H9 (cell line): ENCODE results near the gene LHPP. TPM values are rescaled to one million over a fixed set of nuclear protein-coding genes. Genes with fewer than 3 reads are reported as not detected.

ENCODE experiments used
- DNase-seq: peaks from one replicate; pipeline ENCODE4 v3.0.0-alpha.2; 2017
- H2AFZ ChIP-seq: one replicate; pipeline ENCODE4 v1.6.1; 2013; ENCODE audit warnings: mild to moderate bottlenecking, low read length, control low read depth, moderate library complexity
- H2AK5ac ChIP-seq: 2 replicates; pipeline ENCODE4 v1.6.1; 2013; ENCODE audit warnings: low read length, control low read depth, mixed read lengths; ENCODE audit not compliant: insufficient read length
- H2BK120ac ChIP-seq: one replicate; pipeline ENCODE4 v1.6.1; 2013; ENCODE audit warnings: low read depth, mild to moderate bottlenecking, low read length, control low read depth, inconsistent platforms; ENCODE audit not compliant: poor library complexity, severe bottlenecking
- H2BK12ac ChIP-seq: 2 replicates; pipeline ENCODE4 v1.6.1; 2013; ENCODE audit warnings: low read length, control low read depth, mixed read lengths, low read depth; ENCODE audit not compliant: insufficient read length
- H2BK15ac ChIP-seq: 2 replicates; pipeline ENCODE4 v1.6.1; 2013; ENCODE audit warnings: low read depth, low read length, control low read depth
- H2BK20ac ChIP-seq: one replicate; pipeline ENCODE4 v1.6.1; 2013; ENCODE audit warnings: low read depth, mild to moderate bottlenecking, low read length, control low read depth, inconsistent platforms; ENCODE audit not compliant: poor library complexity, severe bottlenecking
- H2BK5ac ChIP-seq: 2 replicates; pipeline ENCODE4 v1.6.1; 2013; ENCODE audit warnings: low read length, control low read depth, mixed read lengths; ENCODE audit not compliant: insufficient read length
- H3K14ac ChIP-seq: 2 replicates; pipeline ENCODE4 v1.6.1; 2013; ENCODE audit warnings: low read length, control low read depth; ENCODE audit not compliant: insufficient read depth
- H3K18ac ChIP-seq: 2 replicates; pipeline ENCODE4 v1.6.1; 2013; ENCODE audit warnings: low read depth, mild to moderate bottlenecking, mixed read lengths, low read length, control low read depth; ENCODE audit not compliant: insufficient read length
- H3K23ac ChIP-seq: 2 replicates; pipeline ENCODE4 v1.6.1; 2013; ENCODE audit warnings: low read length, control low read depth, mixed read lengths, low read depth; ENCODE audit not compliant: insufficient read length
- H3K23me2 ChIP-seq: 2 replicates; pipeline ENCODE4 v1.6.1; 2013; ENCODE audit warnings: low read depth, mild to moderate bottlenecking, mixed read lengths, low read length, control low read depth; ENCODE audit not compliant: insufficient read length, poor library complexity, severe bottlenecking
- H3K27ac ChIP-seq: 2 replicates; pipeline ENCODE4 v1.5.1; 2013; ENCODE audit warnings: low read length, control low read depth, mixed read lengths, low read depth; ENCODE audit not compliant: insufficient read length
- H3K27me3 ChIP-seq: 2 replicates; pipeline ENCODE4 v1.6.1; 2013; ENCODE audit warnings: low read length, control low read depth, inconsistent platforms; ENCODE audit not compliant: insufficient read depth
- H3K4ac ChIP-seq: 2 replicates; pipeline ENCODE4 v1.6.1; 2013; ENCODE audit warnings: low read depth, mild to moderate bottlenecking, control low read depth, inconsistent platforms, low read length, moderate library complexity
- H3K4me1 ChIP-seq: 2 replicates; pipeline ENCODE4 v1.6.1; 2013; ENCODE audit warnings: low read length, control low read depth, inconsistent platforms; ENCODE audit not compliant: insufficient read depth
- H3K4me2 ChIP-seq: 2 replicates; pipeline ENCODE4 v1.6.1; 2013; ENCODE audit warnings: low read length, control low read depth, mixed read lengths; ENCODE audit not compliant: insufficient read length, insufficient read depth
- H3K56ac ChIP-seq: 2 replicates; pipeline ENCODE4 v1.6.1; 2013; ENCODE audit warnings: low read depth, mild to moderate bottlenecking, mixed read lengths, low read length, control low read depth; ENCODE audit not compliant: insufficient read length
- H3K79me1 ChIP-seq: 2 replicates; pipeline ENCODE4 v1.6.1; 2013; ENCODE audit warnings: low read depth, mild to moderate bottlenecking, moderate library complexity, low read length, control low read depth, inconsistent platforms; ENCODE audit not compliant: insufficient read depth, poor library complexity, severe bottlenecking
- H3K79me2 ChIP-seq: 2 replicates; pipeline ENCODE4 v1.6.1; 2013; ENCODE audit warnings: low read length, control low read depth, inconsistent platforms; ENCODE audit not compliant: insufficient read depth
- H3K9ac ChIP-seq: 2 replicates; pipeline ENCODE4 v1.6.1; 2013; ENCODE audit warnings: low read length, control low read depth, mixed read lengths; ENCODE audit not compliant: insufficient read length; ENCODE audit errors: extremely low read depth
- H3K9me3 ChIP-seq: one replicate; pipeline ENCODE4 v1.6.1; 2013; ENCODE audit warnings: low read depth, low read length, inconsistent platforms; ENCODE audit not compliant: control insufficient read depth
- H3T11ph ChIP-seq: one replicate; pipeline ENCODE4 v1.6.1; 2013; ENCODE audit warnings: mild to moderate bottlenecking, low read length, control low read depth, inconsistent platforms
- H4K20me1 ChIP-seq: one replicate; pipeline ENCODE4 v1.6.1; 2013; ENCODE audit not compliant: control insufficient read depth, insufficient read length, insufficient read depth
- H4K5ac ChIP-seq: 2 replicates; pipeline ENCODE4 v1.6.1; 2013; ENCODE audit warnings: low read depth, mild to moderate bottlenecking, mixed read lengths, low read length, control low read depth; ENCODE audit not compliant: insufficient read length
- H4K8ac ChIP-seq: replicated peaks from 2 replicates; pipeline ENCODE4 v1.6.1; 2013; ENCODE audit warnings: low read length, control low read depth, mixed read lengths, low read depth; ENCODE audit not compliant: insufficient read length
- H4K91ac ChIP-seq: 2 replicates; pipeline ENCODE4 v1.6.1; 2013; ENCODE audit warnings: low read depth, mild to moderate bottlenecking, moderate library complexity, mixed read lengths, low read length, control low read depth; ENCODE audit not compliant: insufficient read length
- H3K27ac Mint-ChIP-seq, 3 experiments: 2 replicates in 2 of 3; 3 replicates in 1 of 3; pipeline ENCODE4 v1.8.0; 2020 to 2021; ENCODE audit warnings: mixed read lengths in 3 of 3, mild to moderate bottlenecking in 1 of 3, moderate library complexity in 1 of 3
- H3K27me3 Mint-ChIP-seq: 2 replicates; pipeline ENCODE4 v1.8.0; 2021; ENCODE audit warnings: low read depth, mild to moderate bottlenecking, moderate library complexity, mixed read lengths
- H3K36me3 Mint-ChIP-seq, 3 experiments: 2 replicates in 2 of 3; 3 replicates in 1 of 3; pipeline ENCODE4 v1.8.0; 2020 to 2021; ENCODE audit warnings: low read depth in 3 of 3, mixed read lengths in 3 of 3; ENCODE audit not compliant: insufficient read depth in 1 of 3
- H3K4me1 Mint-ChIP-seq, 2 experiments: 2 replicates each; pipeline ENCODE4 v1.8.0; 2020; ENCODE audit warnings: mixed read lengths in 2 of 2
- H3K4me3 Mint-ChIP-seq, 2 experiments: 2 replicates in 1 of 2; 3 replicates in 1 of 2; pipeline ENCODE4 v1.8.0; 2020 to 2021; ENCODE audit warnings: mild to moderate bottlenecking in 2 of 2, mixed read lengths in 2 of 2, moderate library complexity in 1 of 2
- H3K9me3 Mint-ChIP-seq, 2 experiments: 2 replicates in 1 of 2; 3 replicates in 1 of 2; pipeline ENCODE4 v1.8.0; 2020; ENCODE audit warnings: mild to moderate bottlenecking in 2 of 2, mixed read lengths in 2 of 2, moderate library complexity in 1 of 2
- WGBS: extraction: QIAGEN DNeasy Blood & Tissue Kit; methylation state at CpG from one replicate; pipeline ENCODE4 v1.1.7; 2013; ENCODE audit warnings: missing lambda C conversion rate, low lambda C conversion rate, mixed read lengths; ENCODE audit not compliant: insufficient read length; ENCODE audit errors: extremely low coverage; 5-methylcytosine and 5-hydroxymethylcytosine counted together
- total RNA-seq: library from RNA; stranded (reverse); gene quantifications from 2 replicates; pipeline ENCODE4 v1.2.1, GENCODE V29; 2021
- TF ChIP-seq, protein P1 (sequence below): fragments of 200-600 bp; sonication (generic); conservative IDR thresholded peaks from 3 replicates; pipeline ENCODE4 v1.8.0; 2021; ENCODE audit warnings: antibody characterized with exemption, mild to moderate bottlenecking

LHPP gene
- total RNA-seq, 1 experiment from 2014 or later: 29.6 TPM

GRCh38 chr10:124604214-124605000, 142.8 kb downstream of the LHPP start:
- Histone ChIP-seq H2BK15ac (no peak overlapping the region), H2BK20ac (no peak overlapping the region), H3K9me3 (no peaks in the 10 kb centered on the region), H3K14ac (no peak overlapping the region; the same call in 1 of the 2 replicates), H3K27ac (no peak overlapping the region), H4K5ac (no peak overlapping the region), H2AFZ (no peak overlapping the region), H3K9ac (no peak overlapping the region), H3K4me2 (no peak overlapping the region), H3K18ac (no peak overlapping the region), H3K56ac (no peak overlapping the region), H3K79me2 (no peaks in the 10 kb centered on the region), H4K91ac (no peak overlapping the region), H3K23me2 (no peaks in the 10 kb centered on the region), H4K20me1 (peaks cover 3% of the 10 kb centered on the region), H4K8ac (no peak overlapping the region), H3T11ph (no peak overlapping the region), H3K4ac (no peak overlapping the region), H2BK5ac (no peak overlapping the region), H2AK5ac (no peak overlapping the region), H3K4me1 (no peaks in the 10 kb centered on the region), H2BK120ac (no peak overlapping the region), H3K27me3 (no peaks in the 10 kb centered on the region), H3K23ac (no peak overlapping the region), H3K79me1 (no peaks in the 10 kb centered on the region), H2BK12ac (no peak overlapping the region)
- DNase-seq: no peak
- TF ChIP-seq, protein P1, sequence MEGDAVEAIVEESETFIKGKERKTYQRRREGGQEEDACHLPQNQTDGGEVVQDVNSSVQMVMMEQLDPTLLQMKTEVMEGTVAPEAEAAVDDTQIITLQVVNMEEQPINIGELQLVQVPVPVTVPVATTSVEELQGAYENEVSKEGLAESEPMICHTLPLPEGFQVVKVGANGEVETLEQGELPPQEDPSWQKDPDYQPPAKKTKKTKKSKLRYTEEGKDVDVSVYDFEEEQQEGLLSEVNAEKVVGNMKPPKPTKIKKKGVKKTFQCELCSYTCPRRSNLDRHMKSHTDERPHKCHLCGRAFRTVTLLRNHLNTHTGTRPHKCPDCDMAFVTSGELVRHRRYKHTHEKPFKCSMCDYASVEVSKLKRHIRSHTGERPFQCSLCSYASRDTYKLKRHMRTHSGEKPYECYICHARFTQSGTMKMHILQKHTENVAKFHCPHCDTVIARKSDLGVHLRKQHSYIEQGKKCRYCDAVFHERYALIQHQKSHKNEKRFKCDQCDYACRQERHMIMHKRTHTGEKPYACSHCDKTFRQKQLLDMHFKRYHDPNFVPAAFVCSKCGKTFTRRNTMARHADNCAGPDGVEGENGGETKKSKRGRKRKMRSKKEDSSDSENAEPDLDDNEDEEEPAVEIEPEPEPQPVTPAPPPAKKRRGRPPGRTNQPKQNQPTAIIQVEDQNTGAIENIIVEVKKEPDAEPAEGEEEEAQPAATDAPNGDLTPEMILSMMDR: no peak
- Mint-ChIP-seq H3K9me3 (no peaks in the 10 kb centered on the region), H3K4me1 (peaks cover 4 to 9% of the 10 kb centered on the region in 2 experiments; a peak in 3 of 4 replicates), H3K4me3 (no peak overlapping the region), H3K27ac (no peak overlapping the region; a peak in 1 of 7 replicates), H3K36me3 (no peaks in the 10 kb centered on the region; a peak in 1 of 7 replicates), H3K27me3 (peaks cover 4% of the 10 kb centered on the region)
- whole genome bisulfite sequencing: no CpG with 5 or more reads among the region's 22 CpGs
